COLO668 (cell line): ENCODE results near the gene FOXL3.
"Not testable (repeated sequence)": the region's sequence is repeated elsewhere in the genome, so short reads cannot be mapped to it uniquely, and the experiment has no call there.

Experiments used
- DNase-seq: peaks from one replicate; lab custom pipeline; 2025; ENCODE audit not compliant: unreplicated experiment; lab: John Stamatoyannopoulos, UW

FOXL3 gene

GRCh38 chr7:289756-290553 is at the start of gene FOXL3:
Gene FOXL3, plus strand, starts transcription at chr7:290170. Its CDS starts 0 bp downstream, at chr7:290170.
- no peak for DNase-seq

DNA sequence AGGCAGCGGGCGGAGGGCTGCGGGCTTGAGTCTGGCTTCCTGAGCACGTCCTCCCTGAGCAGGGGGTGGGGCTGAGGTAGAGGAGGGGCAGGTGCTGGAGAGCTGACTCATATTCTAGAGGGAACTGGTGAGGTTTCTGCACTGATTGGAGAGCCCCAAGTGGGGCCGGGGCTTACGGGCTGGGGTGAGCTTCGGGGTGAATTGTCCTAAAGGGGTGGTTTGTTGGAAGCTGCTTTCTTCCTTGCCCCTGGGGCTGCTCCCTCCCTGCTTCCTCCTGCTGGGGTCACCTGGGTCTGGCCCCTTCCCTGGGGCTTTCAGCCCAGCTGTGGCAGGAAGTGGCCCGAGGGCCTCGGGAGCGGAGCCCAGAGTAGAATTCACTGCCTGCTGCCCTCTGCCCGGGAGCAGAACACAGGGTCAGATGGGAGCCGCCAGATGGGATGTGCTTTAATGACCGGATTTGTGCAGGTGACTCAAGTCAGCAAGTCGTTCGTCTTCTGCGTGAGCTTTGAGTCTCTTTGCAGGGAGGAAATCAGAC is 49.0 kb upstream of the FOXL3 start:
- DNase-seq = no peak

DNA sequence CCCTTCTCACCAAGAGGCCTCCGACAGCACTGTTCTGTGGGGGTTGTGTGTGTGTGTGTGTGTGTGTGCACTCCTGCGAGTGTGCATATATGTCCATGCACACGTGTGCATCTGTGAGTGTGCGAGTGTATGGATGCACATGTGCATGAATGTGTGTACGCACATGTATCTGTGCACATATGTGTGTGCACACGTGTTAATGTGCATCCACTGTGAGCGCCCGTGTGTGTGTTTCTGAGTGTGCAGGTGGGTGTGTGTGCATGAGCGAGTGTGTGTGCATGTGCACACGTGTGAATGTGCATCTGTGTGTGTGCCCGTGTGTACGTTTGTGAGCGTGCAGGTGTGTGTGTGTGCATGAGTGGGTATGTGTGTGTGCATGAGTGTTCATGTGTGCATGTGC is 48.5 kb upstream of the FOXL3 start:
- no peak for DNase-seq

DNA sequence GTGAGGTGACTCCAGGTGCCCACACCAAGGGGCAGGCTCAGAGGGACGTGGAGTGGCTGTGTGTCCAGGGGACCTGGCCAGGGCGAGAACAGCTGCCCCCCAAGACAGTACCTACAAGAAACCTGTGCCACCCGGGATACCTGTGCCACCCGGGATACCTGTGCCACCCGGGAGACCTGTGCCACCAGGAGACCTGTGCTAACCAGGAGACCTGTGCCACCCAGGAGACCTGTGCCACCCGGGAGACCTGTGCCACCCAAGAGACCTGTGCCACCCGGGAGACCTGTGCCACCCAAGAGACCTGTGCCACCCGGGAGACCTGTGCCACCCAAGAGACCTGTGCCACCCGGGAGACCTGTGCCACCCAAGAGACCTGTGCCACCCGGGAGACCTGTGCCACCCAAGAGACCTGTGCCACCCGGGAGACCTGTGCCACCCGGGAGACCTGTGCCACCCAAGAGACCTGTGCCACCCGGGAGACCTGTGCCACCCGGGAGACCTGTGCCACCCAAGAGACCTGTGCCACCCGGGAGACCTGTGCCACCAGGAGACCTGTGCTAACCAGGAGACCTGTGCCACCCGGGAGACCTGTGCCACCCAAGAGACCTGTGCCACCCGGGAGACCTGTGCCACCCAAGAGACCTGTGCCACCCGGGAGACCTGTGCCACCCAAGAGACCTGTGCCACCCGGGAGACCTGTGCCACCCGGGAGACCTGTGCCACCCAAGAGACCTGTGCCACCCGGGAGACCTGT is 47.0 kb upstream of the FOXL3 start:
- DNase-seq = not testable (repeated sequence)

DNA sequence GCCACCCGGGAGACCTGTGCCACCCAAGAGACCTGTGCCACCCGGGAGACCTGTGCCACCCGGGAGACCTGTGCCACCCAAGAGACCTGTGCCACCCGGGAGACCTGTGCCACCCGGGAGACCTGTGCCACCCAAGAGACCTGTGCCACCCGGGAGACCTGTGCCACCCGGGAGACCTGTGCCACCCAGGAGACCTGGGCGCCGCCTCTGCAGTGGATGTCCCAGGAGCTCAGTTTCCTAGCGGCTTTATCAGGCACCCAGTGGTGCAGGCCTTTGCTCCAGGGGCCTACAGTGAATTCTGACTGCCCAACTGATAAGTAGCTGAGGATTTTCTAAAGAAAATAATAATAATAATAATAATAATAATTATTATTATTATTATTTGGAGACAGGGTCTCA is 46.4 kb upstream of the FOXL3 start:
- DNase-seq = not testable (repeated sequence)

- DNase-seq = no peak
These were observed 45.0 kb upstream of the FOXL3 start for GRCh38 chr7:244974-245373.

GRCh38 chr7:245574-246295 is 44.2 kb upstream of the FOXL3 start:
- no peak for DNase-seq

GRCh38 chr7:246451-246850 is 43.5 kb upstream of the FOXL3 start:
- DNase-seq = no peak

- DNase-seq = no peak
These were observed 42.8 kb upstream of the FOXL3 start for GRCh38 chr7:247181-247580.

GRCh38 chr7:247636-248035 is 42.3 kb upstream of the FOXL3 start:
- no peak for DNase-seq

DNA sequence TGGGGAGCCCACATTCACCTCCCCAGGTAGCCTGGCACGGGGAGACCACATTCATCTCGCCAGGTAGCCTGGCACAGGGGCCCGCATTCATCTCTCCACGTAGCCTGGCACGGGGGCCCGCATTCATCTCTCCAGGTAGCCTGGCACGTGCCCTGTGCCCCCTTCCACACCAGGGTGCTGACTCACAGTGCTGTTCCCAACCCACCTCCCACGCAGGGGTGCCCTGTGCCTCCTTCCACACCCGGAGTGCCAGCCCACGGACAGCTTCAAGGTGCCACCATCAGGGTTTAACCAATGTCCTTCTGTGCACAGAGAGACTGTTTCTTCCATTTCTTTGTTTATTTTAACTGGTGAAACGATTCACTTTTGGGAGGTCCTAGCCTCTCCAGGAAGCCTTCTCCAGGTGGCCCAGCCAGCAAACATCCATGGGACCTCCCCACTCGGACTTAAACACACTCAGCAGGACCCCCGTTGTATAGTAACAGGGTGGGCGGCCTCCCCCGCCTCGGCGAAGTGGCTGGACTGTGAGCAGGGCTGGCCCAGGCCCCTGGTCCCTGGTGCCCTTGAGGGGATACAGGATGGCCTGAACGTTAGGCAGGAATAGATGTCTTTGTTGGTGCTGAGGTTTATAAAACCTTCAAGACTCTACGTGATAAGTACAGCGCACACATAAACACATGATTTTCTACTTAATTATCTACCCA is 41.1 kb upstream of the FOXL3 start:
- no peak for DNase-seq

- DNase-seq = no peak
These were observed 40.0 kb upstream of the FOXL3 start for GRCh38 chr7:249989-250388.

GRCh38 chr7:250523-250922 is 39.4 kb upstream of the FOXL3 start:
- DNase-seq = no peak

- DNase-seq = no peak
These were observed 39.0 kb upstream of the FOXL3 start for GRCh38 chr7:251005-251404.

DNA sequence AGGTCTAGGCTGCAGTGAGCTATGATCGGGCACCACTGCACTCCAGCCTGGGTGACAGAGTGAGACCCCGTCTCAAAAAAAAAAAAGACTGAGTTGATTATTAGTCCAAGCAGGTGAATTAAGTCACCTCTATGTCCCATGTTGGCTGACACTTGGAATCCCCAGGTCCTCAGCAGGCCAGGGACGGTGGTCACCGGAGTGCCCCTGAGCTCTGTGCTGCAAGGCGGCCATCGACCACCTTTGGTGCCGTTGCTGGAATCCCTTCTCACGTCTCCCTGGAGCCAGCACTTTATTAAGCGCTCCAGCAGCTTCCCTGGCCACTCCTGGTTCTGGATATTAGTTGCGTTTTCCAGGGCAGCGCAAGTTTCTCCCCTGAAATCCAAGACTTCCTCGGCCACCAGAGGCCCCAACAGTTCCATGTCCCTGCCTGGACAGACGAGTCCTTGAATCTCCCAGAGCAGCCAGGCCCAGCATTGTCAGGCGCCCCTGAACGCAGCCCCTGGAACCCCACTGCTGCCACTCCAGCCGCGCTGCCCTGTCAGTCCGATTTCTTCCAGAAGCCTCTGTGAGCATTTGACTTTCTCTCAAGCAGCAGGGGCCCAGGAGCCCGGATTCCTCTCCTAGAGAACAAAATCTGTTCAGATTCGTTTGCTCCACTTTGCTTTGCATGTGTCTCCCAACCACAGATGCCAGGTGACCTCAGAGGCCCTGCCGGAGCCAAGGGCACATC is 38.4 kb upstream of the FOXL3 start:
- no peak for DNase-seq

DNA sequence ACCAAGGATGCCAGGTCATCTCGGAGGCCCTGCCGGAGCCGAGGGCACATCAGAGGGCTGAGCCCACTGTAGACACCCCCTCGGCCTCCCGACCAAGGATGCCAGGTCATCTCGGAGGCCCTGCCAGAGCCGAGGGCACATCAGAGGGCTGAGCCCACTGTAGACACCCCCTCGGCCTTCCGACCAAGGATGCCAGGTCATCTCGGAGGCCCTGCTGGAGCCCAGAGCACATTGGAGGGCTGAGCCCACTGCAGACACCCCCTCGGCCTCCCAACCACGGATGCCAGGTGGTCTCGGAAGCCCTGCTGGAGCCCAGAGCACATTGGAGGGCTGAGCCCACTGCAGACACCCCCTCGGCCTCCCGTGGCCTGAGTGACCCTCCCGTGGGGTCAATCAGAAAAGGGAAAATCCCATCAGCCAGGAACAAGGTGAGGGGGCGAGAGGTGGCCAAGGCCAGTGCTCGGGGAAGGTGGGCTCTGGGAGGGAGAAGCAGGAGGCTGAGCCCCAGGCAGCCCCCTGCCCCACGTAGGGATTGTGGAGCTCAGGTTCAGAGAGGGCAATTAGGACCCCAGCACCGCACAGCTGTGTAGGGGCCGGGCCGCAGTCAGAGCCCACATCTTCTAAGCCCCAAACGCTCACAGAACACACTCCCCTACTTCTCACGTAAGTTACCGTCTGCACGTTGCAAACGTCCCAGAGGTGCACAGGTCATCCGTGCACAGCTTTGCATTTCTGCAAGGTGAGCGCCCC is 37.6 kb upstream of the FOXL3 start:
- DNase-seq = no peak

- DNase-seq = no peak
These were observed 37.0 kb upstream of the FOXL3 start for GRCh38 chr7:252981-253380.

GRCh38 chr7:253581-254336 is 36.2 kb upstream of the FOXL3 start:
- no peak for DNase-seq
